ENCODE data around the gene ANG.

DNA sequence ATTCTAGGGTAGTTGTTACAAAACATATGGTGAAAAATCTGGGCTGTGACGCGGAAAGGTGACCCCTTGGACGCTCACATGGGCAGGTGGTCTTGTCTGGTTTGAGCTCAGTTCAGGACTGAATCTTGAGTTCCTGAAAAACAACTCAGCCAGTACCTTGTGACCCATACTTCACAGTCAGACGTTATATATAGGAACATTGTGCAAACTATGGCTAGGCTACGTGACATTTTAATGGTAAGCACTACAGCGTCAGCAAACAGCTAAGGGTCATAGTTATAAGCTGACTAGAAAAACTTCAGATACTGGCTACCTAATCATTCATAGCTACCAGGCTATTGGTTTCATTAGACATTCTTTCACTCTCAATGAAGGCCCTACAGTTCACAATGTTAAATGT lies 42.3 kb downstream of the ANG start:
- TF ChIP-seq, protein P1, sequence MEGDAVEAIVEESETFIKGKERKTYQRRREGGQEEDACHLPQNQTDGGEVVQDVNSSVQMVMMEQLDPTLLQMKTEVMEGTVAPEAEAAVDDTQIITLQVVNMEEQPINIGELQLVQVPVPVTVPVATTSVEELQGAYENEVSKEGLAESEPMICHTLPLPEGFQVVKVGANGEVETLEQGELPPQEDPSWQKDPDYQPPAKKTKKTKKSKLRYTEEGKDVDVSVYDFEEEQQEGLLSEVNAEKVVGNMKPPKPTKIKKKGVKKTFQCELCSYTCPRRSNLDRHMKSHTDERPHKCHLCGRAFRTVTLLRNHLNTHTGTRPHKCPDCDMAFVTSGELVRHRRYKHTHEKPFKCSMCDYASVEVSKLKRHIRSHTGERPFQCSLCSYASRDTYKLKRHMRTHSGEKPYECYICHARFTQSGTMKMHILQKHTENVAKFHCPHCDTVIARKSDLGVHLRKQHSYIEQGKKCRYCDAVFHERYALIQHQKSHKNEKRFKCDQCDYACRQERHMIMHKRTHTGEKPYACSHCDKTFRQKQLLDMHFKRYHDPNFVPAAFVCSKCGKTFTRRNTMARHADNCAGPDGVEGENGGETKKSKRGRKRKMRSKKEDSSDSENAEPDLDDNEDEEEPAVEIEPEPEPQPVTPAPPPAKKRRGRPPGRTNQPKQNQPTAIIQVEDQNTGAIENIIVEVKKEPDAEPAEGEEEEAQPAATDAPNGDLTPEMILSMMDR (conservative IDR thresholded peaks at IDR 0.05; ENCODE audit: low read depth, low read length), result no peak
- no peak for TF ChIP-seq EZH2 (IDR thresholded peaks at IDR 0.05; ENCODE audit: borderline replicate concordance, low read depth, low read length, poor library complexity, severe bottlenecking)

Data from A673 (cell line).